Dendritic cell treated with granulocyte-macrophage colony-stimulating factor and Interleukin-4, amounts not matched to agents 40 ng/mL and 50 ng/mL, for 4 days (primary cell): ENCODE measurements around the gene KCNIP4.

Experiments
- H3K27ac Mint-ChIP-seq: one replicate; pipeline ENCODE4 v1.8.0; 2022; ENCODE audit warnings: mild to moderate bottlenecking, mixed read lengths
- H3K27me3 Mint-ChIP-seq: one replicate; pipeline ENCODE4 v1.8.0; 2022; ENCODE audit warnings: mild to moderate bottlenecking, mixed read lengths
- H3K36me3 Mint-ChIP-seq: one replicate; pipeline ENCODE4 v1.8.0; 2022; ENCODE audit warnings: low read depth, mixed read lengths
- H3K4me1 Mint-ChIP-seq: one replicate; pipeline ENCODE4 v1.8.0; 2022; ENCODE audit warnings: low read depth, mixed read lengths
- H3K4me3 Mint-ChIP-seq: one replicate; pipeline ENCODE4 v1.8.0; 2022; ENCODE audit warnings: mild to moderate bottlenecking, moderate library complexity, mixed read lengths
- H3K9me3 Mint-ChIP-seq: one replicate; pipeline ENCODE4 v1.8.0; 2022; ENCODE audit warnings: mixed read lengths
- intact Hi-C: fragments of 100-400 bp; cut with micrococcal nuclease; formaldehyde crosslinking; loops from one replicate; pipeline ENCODE4 v1.15.0; 2022

The KCNIP4 gene

DNA sequence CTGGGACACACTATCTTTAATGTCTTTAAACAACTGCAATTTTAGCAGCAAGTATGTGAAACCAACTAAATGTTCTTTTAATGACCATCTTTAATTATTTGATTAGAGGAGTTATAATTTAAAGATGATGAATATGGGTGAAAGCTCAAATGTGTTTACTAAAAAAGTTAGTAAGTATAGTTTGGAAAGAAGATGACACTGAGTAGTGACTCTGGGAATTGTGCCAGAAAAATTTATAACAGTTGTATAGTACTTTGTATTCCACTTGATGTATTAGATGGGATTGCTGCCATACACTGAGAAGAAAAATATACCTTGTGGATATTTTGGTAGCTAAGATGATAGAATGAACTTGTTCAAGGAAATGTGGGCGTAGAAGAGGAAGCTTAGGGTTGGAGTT is 1267.8 kb downstream of the KCNIP4 start:
- no peak overlapping the region for H3K4me3 Mint-ChIP-seq
- intact Hi-C loops = no loop called here
- no peaks in the 10 kb centered on the region for H3K9me3 Mint-ChIP-seq
- no peak overlapping the region for H3K27ac Mint-ChIP-seq
- H3K27me3 Mint-ChIP-seq = peaks cover 16% of the 10 kb centered on the region
- no peaks in the 10 kb centered on the region for H3K4me1 Mint-ChIP-seq
- H3K36me3 Mint-ChIP-seq = no peaks in the 10 kb centered on the region

DNA sequence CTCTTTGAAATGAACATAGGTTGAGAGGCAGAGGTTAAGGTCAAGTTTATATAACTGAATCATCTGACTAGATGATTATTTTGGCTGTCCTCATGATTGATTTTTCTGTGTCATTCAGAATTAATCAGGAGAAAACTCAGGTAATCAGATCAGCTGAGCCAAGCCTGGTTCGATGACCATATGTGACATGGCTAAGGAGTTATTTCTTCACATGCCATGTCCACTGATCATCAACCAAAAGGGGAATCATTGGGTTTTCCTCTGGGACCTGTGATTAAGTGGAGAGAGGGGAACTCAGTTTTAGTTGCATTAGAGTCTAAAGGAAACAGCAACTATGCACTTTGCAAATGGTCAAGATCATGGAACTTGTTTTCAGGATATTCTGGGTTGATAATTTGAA is 1268.6 kb downstream of the KCNIP4 start:
- no peaks in the 10 kb centered on the region for H3K36me3 Mint-ChIP-seq
- H3K9me3 Mint-ChIP-seq = no peaks in the 10 kb centered on the region
- intact Hi-C loops = no loop called here
- no peak overlapping the region for H3K27ac Mint-ChIP-seq
- no peak overlapping the region for H3K4me3 Mint-ChIP-seq
- H3K4me1 Mint-ChIP-seq = no peaks in the 10 kb centered on the region
- peaks cover 18% of the 10 kb centered on the region for H3K27me3 Mint-ChIP-seq
